ENCODE measurements around the gene CLTRN.

Gene CLTRN

DNA sequence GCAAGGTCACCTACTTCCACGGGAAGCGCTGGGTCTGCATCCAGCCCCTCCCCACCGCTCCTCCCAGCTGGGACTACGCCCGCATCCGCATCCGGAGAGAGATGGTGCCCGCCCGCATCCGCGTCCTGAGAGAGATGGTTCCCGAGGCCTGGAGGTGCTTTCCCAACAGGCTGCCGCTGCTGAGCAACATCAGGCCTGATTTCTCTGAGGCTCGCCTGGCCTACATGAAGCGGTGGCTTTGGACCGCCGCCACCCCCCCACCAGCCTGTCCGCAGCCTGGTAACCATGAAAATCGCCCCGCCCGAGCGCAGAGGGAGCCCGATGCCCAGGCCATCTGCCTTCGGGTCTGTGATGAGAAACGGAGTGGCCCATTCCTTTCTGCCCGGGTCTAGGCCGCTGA, 18.1 kb downstream of the CLTRN start:
- no peak overlapping the region for H3K27ac ChIP-seq
- TF ChIP-seq, protein P1, sequence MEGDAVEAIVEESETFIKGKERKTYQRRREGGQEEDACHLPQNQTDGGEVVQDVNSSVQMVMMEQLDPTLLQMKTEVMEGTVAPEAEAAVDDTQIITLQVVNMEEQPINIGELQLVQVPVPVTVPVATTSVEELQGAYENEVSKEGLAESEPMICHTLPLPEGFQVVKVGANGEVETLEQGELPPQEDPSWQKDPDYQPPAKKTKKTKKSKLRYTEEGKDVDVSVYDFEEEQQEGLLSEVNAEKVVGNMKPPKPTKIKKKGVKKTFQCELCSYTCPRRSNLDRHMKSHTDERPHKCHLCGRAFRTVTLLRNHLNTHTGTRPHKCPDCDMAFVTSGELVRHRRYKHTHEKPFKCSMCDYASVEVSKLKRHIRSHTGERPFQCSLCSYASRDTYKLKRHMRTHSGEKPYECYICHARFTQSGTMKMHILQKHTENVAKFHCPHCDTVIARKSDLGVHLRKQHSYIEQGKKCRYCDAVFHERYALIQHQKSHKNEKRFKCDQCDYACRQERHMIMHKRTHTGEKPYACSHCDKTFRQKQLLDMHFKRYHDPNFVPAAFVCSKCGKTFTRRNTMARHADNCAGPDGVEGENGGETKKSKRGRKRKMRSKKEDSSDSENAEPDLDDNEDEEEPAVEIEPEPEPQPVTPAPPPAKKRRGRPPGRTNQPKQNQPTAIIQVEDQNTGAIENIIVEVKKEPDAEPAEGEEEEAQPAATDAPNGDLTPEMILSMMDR (conservative IDR thresholded peaks at IDR 0.05) = no peak
- no peak for TF ChIP-seq ZFX (IDR thresholded peaks at IDR 0.05)

DNA sequence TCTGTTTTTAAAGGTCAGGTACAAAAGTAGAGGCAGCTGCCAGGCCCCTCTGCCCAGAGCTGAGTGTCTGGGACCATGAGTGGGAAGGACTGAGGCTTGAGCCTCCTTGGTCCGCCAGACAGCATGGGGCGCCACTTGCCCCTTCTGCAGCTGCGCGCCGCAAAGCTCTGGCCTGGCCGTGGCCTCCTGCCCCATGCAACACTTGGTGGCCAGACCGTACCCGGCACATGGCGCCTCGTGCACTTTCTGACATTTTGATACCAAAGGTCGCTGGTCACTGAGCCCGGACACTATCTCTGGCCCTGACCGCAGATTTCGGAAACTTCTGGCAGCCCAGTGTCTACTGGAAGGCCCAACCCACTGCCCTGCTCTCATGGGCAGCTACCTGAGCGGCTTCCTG, 18.6 kb downstream of the CLTRN start:
- H3K27ac ChIP-seq = no peak overlapping the region
- TF ChIP-seq, protein P1 (conservative IDR thresholded peaks at IDR 0.05) = no peak
- no peak for TF ChIP-seq ZFX (IDR thresholded peaks at IDR 0.05)

DNA sequence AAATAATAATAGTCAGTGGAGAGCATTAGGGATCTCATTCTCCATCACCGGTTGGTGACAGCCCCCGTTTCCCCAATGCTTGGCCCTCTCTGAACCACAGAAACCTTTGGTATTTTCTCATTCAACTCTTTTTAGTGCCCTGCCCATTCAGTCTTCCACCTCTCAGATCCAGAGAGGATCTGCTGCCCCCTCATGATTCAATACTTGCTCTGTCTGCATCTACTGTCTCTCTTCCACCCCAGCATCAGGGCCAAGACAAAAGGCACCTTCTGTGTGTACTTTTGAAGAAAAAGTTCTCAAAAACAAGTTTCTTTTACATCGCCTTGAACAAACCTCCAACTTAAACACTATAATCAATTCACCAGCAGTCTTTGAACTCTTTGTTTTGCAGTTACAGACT, 19.3 kb downstream of the CLTRN start:
- no peak overlapping the region for H3K27ac ChIP-seq
- no peak for TF ChIP-seq ZFX (IDR thresholded peaks at IDR 0.05)
- TF ChIP-seq, protein P1 (conservative IDR thresholded peaks at IDR 0.05) = no peak

DNA sequence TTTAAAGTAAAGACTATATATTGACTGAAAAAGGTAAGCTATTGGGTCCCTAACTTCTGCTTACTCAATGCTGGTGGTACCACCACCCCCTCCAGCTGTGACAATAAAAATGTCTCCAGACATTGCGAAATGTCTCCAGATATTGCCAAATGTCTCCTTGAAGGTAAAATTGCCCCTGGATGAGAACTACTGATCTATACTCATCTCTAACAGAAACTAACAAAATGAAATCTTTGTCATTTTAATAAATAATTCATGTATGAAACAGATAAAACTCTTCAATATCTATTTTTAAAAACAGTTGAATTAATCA, 20.1 kb downstream of the CLTRN start:
- H3K27ac ChIP-seq = no peak overlapping the region
- TF ChIP-seq ZFX (IDR thresholded peaks at IDR 0.05) = no peak
- TF ChIP-seq, protein P1 (conservative IDR thresholded peaks at IDR 0.05) = no peak

DNA sequence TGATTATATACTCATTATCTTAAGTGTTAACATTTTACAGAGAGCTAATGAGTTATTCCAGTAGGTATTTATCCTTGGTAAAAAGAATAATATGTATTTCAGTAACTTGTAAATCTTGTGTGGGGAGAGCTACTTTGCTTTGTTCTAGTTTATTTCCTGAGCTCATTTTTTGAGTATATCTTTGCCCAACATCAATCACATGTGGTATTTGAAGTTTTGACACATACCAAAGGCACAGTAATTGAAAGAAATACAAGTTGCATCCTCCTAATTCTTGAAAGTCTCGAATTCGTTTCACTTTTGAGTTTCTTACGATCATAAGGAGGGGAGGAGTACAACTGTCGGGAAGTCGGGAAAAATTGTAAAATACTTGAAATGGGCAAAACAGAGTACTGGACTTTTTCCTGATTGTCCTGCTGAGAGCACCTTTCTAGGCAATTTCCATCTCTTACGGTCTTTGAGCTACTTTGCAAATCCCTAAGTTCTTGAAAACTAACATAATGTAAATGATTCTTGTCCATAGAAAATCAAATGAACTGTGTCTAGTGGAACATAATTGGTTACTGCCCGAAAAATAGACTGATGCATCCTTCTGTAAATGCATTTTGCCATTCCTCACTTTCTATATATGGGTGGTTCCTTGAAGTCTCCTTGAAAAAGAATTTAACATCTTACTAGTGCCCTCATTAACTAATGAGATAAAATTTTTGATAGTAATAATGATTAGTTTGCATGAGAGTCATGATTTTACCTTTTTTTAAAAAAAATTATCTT, 20.6 kb downstream of the CLTRN start:
- TF ChIP-seq ZFX (IDR thresholded peaks at IDR 0.05) = no peak
- TF ChIP-seq, protein P1 (conservative IDR thresholded peaks at IDR 0.05) = no peak
- H3K27ac ChIP-seq = no peak overlapping the region

DNA sequence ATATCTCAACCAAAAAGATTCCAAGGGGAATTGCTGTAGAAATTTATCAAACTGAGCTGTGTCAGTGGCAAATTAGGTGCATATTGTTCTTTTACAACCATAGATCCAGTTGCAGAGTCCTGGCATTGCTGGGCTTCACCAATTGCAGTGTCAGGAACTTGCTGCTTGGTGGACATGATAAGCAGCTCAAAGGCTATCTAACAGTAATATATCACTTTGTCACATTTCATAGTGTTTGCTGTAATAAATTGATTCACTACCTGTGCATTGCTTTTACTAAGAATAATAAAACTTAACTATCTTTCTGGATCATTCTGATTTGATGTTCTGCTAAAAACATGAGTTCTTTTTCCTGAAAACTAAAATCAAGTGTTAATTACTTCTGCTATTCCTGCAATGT, 33.0 kb downstream of the CLTRN start:
- TF ChIP-seq, protein P1 (conservative IDR thresholded peaks at IDR 0.05) = no peak
- TF ChIP-seq ZFX (IDR thresholded peaks at IDR 0.05) = no peak
- H3K27ac ChIP-seq = no peak overlapping the region

DNA sequence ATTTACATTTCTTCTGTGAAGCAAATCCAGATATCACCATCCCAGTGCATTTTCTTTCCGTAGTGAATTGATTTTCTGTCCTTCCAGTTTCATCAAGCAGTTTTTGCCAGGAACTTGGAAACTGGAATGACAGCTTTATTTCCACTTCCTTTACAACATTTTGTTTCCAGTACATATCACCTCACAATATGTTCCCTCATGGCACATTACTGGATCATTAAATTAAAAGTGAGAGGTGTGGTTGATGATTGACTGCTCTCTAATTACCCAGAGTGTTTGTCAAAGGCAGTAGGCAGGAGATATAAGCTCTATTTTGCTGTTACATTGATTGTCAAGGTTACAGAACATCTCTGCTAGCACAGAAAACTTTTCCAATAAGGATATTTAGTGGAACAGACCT, 41.6 kb downstream of the CLTRN start:
- TF ChIP-seq, protein P1 (conservative IDR thresholded peaks at IDR 0.05) = no peak
- no peak for TF ChIP-seq ZFX (IDR thresholded peaks at IDR 0.05)
- no peak overlapping the region for H3K27ac ChIP-seq

Data from C4-2B (cell line).